Measurements from ENCODE around the gene RNASE12.
"Not testable (repeated sequence)": the region's sequence is repeated elsewhere in the genome, so short reads cannot be mapped to it uniquely, and the experiment has no call there.

RNASE12 gene

GRCh38 chr14:20591235-20591634, at the start of gene RNASE12:
TSS of gene RNASE12 (minus strand) at chr14:20591376. CDS start at chr14:20590723, 653 bp downstream.
- DNase-seq (ENCODE audit: low spot score) = no peak

GRCh38 chr14:20632831-20633691, 41.9 kb upstream of the RNASE12 start:
- DNase-seq (ENCODE audit: low spot score) = peak; percentile 59

- no peak for DNase-seq (ENCODE audit: low spot score)
Observed at GRCh38 chr14:20632448-20632830, 41.3 kb upstream of the RNASE12 start.

GRCh38 chr14:20631880-20632389, 40.8 kb upstream of the RNASE12 start:
- no peak for DNase-seq (ENCODE audit: low spot score)

GRCh38 chr14:20631023-20631879, 40.1 kb upstream of the RNASE12 start:
- peak; percentile 50 for DNase-seq (ENCODE audit: low spot score)

GRCh38 chr14:20630340-20631022, 39.3 kb upstream of the RNASE12 start:
- no peak for DNase-seq (ENCODE audit: low spot score)

GRCh38 chr14:20628063-20628854, 37.1 kb upstream of the RNASE12 start:
- no peak for DNase-seq (ENCODE audit: low spot score)

- DNase-seq (ENCODE audit: low spot score) = no peak
Observed at GRCh38 chr14:20627346-20628027, 36.3 kb upstream of the RNASE12 start.

- no peak for DNase-seq (ENCODE audit: low spot score)
Observed at GRCh38 chr14:20626274-20626673, 35.1 kb upstream of the RNASE12 start.

GRCh38 chr14:20624495-20625070, 33.4 kb upstream of the RNASE12 start:
- peak; percentile 53 for DNase-seq (ENCODE audit: low spot score)

- no peak for DNase-seq (ENCODE audit: low spot score)
Observed at GRCh38 chr14:20623798-20624197, 32.6 kb upstream of the RNASE12 start.

- DNase-seq (ENCODE audit: low spot score) = no peak
Observed at GRCh38 chr14:20622816-20623291, 31.7 kb upstream of the RNASE12 start.

GRCh38 chr14:20620798-20621478, 29.8 kb upstream of the RNASE12 start:
- DNase-seq (ENCODE audit: low spot score) = no peak

- not testable (repeated sequence) for DNase-seq (ENCODE audit: low spot score)
Observed at GRCh38 chr14:20619688-20620087, 28.5 kb upstream of the RNASE12 start.

- no peak for DNase-seq (ENCODE audit: low spot score)
Observed at GRCh38 chr14:20618271-20618749, 27.1 kb upstream of the RNASE12 start.

- DNase-seq (ENCODE audit: low spot score) = no peak
Observed at GRCh38 chr14:20617138-20618003, 26.2 kb upstream of the RNASE12 start.

- DNase-seq (ENCODE audit: low spot score) = no peak
Observed at GRCh38 chr14:20615996-20616395, 24.8 kb upstream of the RNASE12 start.
